Prostate gland (tissue), 2 donors: Measurements from ENCODE around the gene KIF26B. TPM values are rescaled to one million over a fixed set of nuclear protein-coding genes. Genes with fewer than 3 reads are reported as not detected.

Experiments used
- DNase-seq: peaks from one replicate; pipeline ENCODE4 v3.0.0-alpha.2; 2019; ENCODE audit warnings: low spot score
- H3K27ac ChIP-seq, 2 donors: fragments of 200-600 bp; sonication (generic); 2 replicates each; pipeline ENCODE4 v1.5.1; 2017 to 2019
- H3K27me3 ChIP-seq: fragments of 200-600 bp; sonication (generic); replicated peaks from 2 replicates; pipeline ENCODE4 v1.5.1; 2019; ENCODE audit not compliant: insufficient read depth
- H3K36me3 ChIP-seq, 2 donors: fragments of 200-600 bp; sonication (generic); 1 replicate in 1 of 2; 2 replicates in 1 of 2; pipeline versions ENCODE4 v1.5.1 to v1.8.1; 2017 to 2019
- H3K4me1 ChIP-seq: fragments of 200-600 bp; sonication (generic); replicated peaks from 2 replicates; pipeline ENCODE4 v1.5.1; 2019
- H3K4me3 ChIP-seq, 2 donors: fragments of 200-600 bp; sonication (generic); 2 replicates each; pipeline ENCODE4 v1.5.1; 2017 to 2019
- H3K9me3 ChIP-seq: fragments of 200-600 bp; sonication (generic); 2 replicates; pipeline ENCODE4 v1.5.1; 2017
- POLR2A ChIP-seq: fragments of 450-650 bp; IDR thresholded peaks from one replicate; pipeline ENCODE4 v1.6.1; 2016; ENCODE audit warnings: antibody characterized with exemption, mild to moderate bottlenecking
- POLR2AphosphoS5 ChIP-seq: sonication (generic); formaldehyde crosslinking; IDR thresholded peaks from one replicate; pipeline ENCODE4 v1.6.1; 2017; ENCODE audit warnings: antibody characterized with exemption
- WGBS: methylation state at CpG from one replicate; pipeline ENCODE4 v1.1.5; 2018; 5-methylcytosine and 5-hydroxymethylcytosine counted together
- intact Hi-C: fragments of 100-400 bp; cut with DNase I; formaldehyde crosslinking; loops from one replicate; pipeline ENCODE4 v1.14.2; 2022
- total RNA-seq, 2 donors: library from RNA; depleted of rRNA; stranded (reverse); fragments of >200 nt; gene quantifications; one replicate each; pipeline ENCODE4 v1.1.0, GENCODE V29; 2016
- TF ChIP-seq, protein P1 (sequence below), 4 experiments: fragments of 200-600 bp in 2 of 4; fragments of 450-650 bp in 2 of 4; sonication (generic) in 2 of 4; IDR thresholded peaks; 1 replicate in 3 of 4; 2 replicates in 1 of 4; pipeline ENCODE4 v1.5.1; 2016 to 2019; ENCODE audit warnings: antibody characterized with exemption in 4 of 4, mild to moderate bottlenecking in 2 of 4, moderate library complexity in 2 of 4

The KIF26B gene
- total RNA-seq, 2 donors from 2014 or later: 3.3 to 3.8 TPM

DNA sequence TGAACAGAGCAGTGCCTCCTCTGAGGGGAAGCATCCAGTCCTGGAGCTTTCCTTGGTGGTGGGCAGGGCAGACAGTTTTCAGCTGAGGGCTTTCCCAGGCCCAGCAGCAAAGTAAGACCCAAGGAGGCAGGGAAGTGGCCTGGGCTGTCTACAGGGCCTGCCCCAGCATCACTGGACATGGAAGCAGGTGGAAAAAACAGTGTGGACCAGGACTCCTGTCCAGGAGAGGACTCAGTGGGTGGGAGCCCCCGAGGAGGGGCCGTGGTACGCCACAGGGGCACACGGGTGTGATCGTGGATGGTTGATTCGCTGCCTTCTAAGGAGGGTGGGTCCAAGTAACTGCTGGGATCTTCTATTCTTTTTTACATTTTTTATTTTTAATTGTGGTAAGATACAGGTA is 387.6 kb downstream of the KIF26B start:
- Histone ChIP-seq H3K9me3 (no peaks in the 10 kb centered on the region), H3K4me1 (no peaks in the 10 kb centered on the region), H3K27ac (no peak overlapping the region), H3K27me3 (no peaks in the 10 kb centered on the region), H3K4me3 (no peak overlapping the region), H3K36me3 (no peaks in the 10 kb centered on the region)
- 98% methylated on average over 6 of the region's 6 CpGs for WGBS
- TF ChIP-seq POLR2AphosphoS5: no peak
- TF ChIP-seq, protein P1, sequence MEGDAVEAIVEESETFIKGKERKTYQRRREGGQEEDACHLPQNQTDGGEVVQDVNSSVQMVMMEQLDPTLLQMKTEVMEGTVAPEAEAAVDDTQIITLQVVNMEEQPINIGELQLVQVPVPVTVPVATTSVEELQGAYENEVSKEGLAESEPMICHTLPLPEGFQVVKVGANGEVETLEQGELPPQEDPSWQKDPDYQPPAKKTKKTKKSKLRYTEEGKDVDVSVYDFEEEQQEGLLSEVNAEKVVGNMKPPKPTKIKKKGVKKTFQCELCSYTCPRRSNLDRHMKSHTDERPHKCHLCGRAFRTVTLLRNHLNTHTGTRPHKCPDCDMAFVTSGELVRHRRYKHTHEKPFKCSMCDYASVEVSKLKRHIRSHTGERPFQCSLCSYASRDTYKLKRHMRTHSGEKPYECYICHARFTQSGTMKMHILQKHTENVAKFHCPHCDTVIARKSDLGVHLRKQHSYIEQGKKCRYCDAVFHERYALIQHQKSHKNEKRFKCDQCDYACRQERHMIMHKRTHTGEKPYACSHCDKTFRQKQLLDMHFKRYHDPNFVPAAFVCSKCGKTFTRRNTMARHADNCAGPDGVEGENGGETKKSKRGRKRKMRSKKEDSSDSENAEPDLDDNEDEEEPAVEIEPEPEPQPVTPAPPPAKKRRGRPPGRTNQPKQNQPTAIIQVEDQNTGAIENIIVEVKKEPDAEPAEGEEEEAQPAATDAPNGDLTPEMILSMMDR (IDR thresholded peaks at IDR 0.05): no peak
- no peak for DNase-seq
- intact Hi-C loops: no loop called here

DNA sequence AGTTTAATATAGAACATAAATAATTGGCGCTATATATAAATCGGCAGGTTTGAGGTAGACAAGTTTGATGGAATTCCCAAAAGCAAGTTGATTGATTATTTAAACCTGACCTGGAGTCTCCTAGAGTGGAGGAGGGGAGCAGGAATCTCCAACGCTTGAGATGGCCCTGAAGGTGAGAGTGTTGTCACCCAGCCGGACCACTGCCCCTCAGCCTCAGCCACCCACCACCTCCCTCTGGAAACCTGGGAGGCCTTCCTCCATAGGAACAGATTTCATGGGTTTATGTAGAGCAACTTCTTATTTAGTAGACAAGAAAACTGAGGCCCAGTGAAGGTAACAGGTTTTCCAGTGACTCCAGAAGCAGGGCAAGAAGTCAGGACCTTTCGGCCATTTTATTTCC is 389.5 kb downstream of the KIF26B start:
- Histone ChIP-seq H3K27ac (no peak overlapping the region), H3K9me3 (no peaks in the 10 kb centered on the region), H3K4me3 (no peak overlapping the region), H3K36me3 (no peaks in the 10 kb centered on the region), H3K27me3 (no peaks in the 10 kb centered on the region), H3K4me1 (no peaks in the 10 kb centered on the region)
- 97% methylated on average over 5 of the region's 5 CpGs for WGBS
- intact Hi-C loops: no loop called here
- TF ChIP-seq, protein P1 (IDR thresholded peaks at IDR 0.05): no peak
- no peak for TF ChIP-seq POLR2AphosphoS5
- TF ChIP-seq POLR2A: no peak
- DNase-seq: no peak

DNA sequence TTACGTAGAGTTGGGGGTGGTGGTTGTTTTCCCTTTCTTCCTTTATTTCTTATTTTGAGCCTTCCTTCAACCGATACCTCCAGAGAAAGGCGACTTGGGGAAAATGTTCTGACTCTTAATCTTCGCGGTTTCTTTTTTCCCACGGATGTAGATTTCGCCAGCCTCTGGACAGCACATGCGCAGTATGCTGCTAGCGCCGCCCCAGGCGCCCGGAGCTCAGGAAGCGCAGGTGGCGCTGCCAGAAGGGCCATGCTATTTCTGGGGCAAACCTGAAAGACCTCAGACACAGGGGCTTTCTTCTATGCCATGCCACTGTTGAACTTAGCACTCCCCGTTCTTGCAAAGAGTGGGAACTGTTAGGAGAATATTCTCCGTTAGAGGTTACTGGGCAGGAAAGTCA is 392.1 kb downstream of the KIF26B start:
- intact Hi-C loops: no loop called here
- TF ChIP-seq POLR2AphosphoS5 (no peak), POLR2A (no peak)
- TF ChIP-seq, protein P1 (IDR thresholded peaks at IDR 0.05): no peak
- no peak for DNase-seq

DNA sequence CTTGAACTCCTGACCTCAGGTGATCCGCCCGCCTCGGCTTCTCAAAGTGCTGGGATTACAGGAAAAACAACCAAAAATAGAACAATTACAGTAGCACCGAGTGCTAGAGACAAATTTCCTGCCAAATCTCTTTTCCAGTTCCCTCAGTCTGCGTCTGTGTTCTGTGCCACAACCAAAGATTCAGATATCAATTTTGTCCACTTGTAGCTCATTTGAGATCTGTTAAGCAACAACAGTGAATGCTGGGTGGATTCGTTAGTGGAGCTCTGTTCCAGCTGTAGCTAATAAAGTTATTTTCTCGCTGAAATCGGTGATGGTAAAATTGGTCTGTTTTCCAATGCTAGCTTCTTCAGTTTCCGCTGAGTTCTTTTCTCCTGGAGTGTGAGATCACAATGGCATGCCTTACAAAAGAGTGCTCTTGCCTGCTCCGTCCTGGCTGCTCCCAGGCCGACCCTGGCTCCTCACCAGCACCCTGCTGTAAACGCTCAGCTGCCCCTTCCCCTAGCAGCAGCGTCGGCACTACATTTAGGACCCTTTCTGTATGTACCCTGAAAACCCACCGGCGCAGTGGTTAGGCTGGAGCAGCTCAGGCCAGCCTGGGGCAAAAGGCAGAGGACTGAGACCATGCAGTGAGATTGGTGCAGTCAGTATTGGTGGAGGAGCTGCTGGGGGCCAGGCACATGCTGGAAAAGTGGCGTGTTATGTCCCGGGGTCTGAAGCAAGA is 395.4 kb downstream of the KIF26B start:
- no peaks in the 10 kb centered on the region for H3K36me3 ChIP-seq
- no peak overlapping the region for H3K27ac ChIP-seq
- TF ChIP-seq POLR2A (no peak), POLR2AphosphoS5 (no peak)
- TF ChIP-seq, protein P1 (IDR thresholded peaks at IDR 0.05): no peak
- no peak for DNase-seq
- H3K27me3 ChIP-seq: no peaks in the 10 kb centered on the region
- WGBS: 57% methylated on average over 18 of the region's 18 CpGs
- no peaks in the 10 kb centered on the region for H3K9me3 ChIP-seq
- H3K4me1 ChIP-seq: no peaks in the 10 kb centered on the region
- intact Hi-C loops: no loop called here
- H3K4me3 ChIP-seq: no peak overlapping the region

More for the DNA sequence above, 392.1 kb downstream of the KIF26B start:
- Histone ChIP-seq H3K4me3 (no peak overlapping the region), H3K27ac (no peak overlapping the region), H3K27me3 (no peaks in the 10 kb centered on the region), H3K9me3 (no peaks in the 10 kb centered on the region), H3K4me1 (no peaks in the 10 kb centered on the region), H3K36me3 (no peaks in the 10 kb centered on the region)
- 90% methylated on average over 16 of the region's 16 CpGs for WGBS

DNA sequence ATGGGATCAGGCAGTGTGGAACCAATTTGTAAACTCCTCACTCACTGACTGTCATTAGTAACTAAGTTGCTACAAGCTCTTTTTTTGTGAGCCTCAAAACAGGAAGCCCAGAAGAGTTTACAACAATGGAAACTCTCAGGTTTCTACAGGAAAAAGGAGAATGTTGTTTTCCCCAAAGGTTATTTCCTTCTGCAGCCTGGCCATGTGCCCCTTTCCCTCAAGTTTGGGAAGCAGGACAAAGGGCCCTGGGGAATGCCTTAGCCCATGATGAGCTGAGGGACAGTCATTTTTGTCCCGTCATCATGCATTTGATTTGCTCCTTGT is 395.9 kb downstream of the KIF26B start:
- no peak for DNase-seq
- no peaks in the 10 kb centered on the region for H3K27me3 ChIP-seq
- H3K27ac ChIP-seq: no peak overlapping the region
- no peaks in the 10 kb centered on the region for H3K36me3 ChIP-seq
- no peaks in the 10 kb centered on the region for H3K4me1 ChIP-seq
- intact Hi-C loops: no loop called here
- no peaks in the 10 kb centered on the region for H3K9me3 ChIP-seq
- no peak overlapping the region for H3K4me3 ChIP-seq
- WGBS: 79% methylated on average over 1 of the region's 1 CpG
- TF ChIP-seq POLR2AphosphoS5: no peak
- no peak for TF ChIP-seq POLR2A
- TF ChIP-seq, protein P1 (IDR thresholded peaks at IDR 0.05): no peak
